ENCODE data around the gene INIP. TPM values are rescaled to one million over a fixed set of nuclear protein-coding genes. Genes with fewer than 3 reads are reported as not detected.

Gene INIP
- total and polyA plus RNA-seq, 2 experiments from 2014 or later: 13.1 to 18.9 TPM

DNA sequence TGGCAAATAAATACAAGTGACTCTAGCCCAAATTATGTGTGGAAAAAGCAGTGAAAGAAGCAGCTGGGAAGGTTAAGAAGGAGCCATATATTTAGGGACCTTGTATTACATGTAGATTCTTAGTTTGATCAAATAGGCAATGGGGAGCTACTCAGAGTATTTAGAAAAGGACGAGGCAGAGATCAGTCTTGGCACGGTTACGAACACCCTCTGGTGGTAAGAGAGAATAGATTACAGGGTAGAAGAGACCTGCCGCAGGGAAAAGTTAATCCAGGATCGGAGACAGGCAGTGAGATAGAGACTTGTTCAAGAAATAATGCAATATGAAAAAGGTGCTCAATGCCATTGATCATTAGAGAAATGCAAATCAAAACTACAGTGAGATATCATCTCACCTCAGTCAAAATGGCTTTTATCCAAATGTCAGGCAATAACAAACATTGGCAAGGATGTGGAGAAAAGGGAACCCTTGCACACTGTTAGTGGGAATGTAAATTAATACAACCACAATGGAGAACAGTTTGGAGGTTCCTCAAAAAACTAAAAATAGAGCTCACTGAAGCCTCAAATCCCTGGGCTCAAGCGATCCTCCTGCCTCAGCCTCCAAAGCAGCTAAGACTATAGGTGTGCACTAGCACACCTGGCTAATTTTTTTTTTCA is 12.0 kb downstream of the INIP start:
- Histone ChIP-seq H3K27me3 (no peaks in the 10 kb centered on the region), H3K27ac (no peak overlapping the region), H3K4me3 (no peak overlapping the region), H3K36me3 (no peaks in the 10 kb centered on the region), H3K9me3 (ENCODE audit: low read depth) (no peaks in the 10 kb centered on the region), H3K4me1 (ENCODE audit: low read depth) (peaks cover under 1% of the 10 kb centered on the region)
- TF ChIP-seq, protein P1, sequence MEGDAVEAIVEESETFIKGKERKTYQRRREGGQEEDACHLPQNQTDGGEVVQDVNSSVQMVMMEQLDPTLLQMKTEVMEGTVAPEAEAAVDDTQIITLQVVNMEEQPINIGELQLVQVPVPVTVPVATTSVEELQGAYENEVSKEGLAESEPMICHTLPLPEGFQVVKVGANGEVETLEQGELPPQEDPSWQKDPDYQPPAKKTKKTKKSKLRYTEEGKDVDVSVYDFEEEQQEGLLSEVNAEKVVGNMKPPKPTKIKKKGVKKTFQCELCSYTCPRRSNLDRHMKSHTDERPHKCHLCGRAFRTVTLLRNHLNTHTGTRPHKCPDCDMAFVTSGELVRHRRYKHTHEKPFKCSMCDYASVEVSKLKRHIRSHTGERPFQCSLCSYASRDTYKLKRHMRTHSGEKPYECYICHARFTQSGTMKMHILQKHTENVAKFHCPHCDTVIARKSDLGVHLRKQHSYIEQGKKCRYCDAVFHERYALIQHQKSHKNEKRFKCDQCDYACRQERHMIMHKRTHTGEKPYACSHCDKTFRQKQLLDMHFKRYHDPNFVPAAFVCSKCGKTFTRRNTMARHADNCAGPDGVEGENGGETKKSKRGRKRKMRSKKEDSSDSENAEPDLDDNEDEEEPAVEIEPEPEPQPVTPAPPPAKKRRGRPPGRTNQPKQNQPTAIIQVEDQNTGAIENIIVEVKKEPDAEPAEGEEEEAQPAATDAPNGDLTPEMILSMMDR (IDR thresholded peaks at IDR 0.05; ENCODE audit: low read depth, low read length): peak; percentile 31
- peak; percentile 54 to 65 for DNase-seq (ENCODE audit: low read depth in 1 of 2, low spot score in 1 of 2)

DNA sequence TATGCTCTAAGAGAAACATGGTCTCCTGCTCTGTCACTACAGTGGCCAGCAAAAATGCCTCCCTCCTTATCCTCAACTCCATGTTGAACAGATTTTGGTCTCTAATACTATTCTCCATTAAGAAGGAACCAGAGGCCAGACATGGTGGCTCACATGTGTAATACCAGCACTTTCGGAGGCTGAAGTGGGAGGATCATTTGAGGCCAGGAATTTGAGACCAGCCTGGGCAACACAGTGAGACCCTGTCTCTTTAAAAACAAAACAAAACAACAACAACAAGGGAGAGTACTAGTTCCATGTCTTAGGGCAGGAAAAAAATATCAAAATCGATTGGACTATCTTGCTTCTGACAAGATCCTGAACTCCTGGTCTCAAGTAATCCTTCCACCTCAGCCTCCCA is 14.6 kb downstream of the INIP start:
- Histone ChIP-seq H3K4me3 (no peak overlapping the region), H3K27me3 (no peaks in the 10 kb centered on the region), H3K36me3 (no peaks in the 10 kb centered on the region), H3K27ac (no peak overlapping the region), H3K4me1 (ENCODE audit: low read depth) (peaks cover 8% of the 10 kb centered on the region), H3K9me3 (ENCODE audit: low read depth) (no peaks in the 10 kb centered on the region)
- TF ChIP-seq, protein P1 (IDR thresholded peaks at IDR 0.05; ENCODE audit: low read depth, low read length): no peak
- DNase-seq (ENCODE audit: low read depth in 1 of 2, low spot score in 1 of 2): no peak

DNA sequence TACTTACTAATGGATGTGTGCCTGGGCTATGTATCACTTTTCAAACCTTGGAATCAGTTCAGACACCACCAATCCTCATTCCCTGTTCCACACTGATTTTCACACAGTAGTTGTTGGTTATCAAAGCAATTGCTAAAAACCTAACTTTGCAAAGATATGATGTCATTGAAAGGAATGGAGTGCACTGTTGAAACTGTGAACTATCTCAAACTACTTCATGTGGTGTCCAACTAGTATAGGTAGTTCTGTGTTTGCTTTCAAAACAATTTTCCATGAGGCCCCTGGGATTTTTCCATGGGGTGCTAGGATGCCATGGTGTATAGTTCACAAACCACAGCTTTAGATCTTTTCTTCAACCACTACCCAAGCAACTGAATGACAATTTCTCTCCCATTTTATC is 17.8 kb downstream of the INIP start:
- Histone ChIP-seq H3K27ac (no peak overlapping the region), H3K9me3 (ENCODE audit: low read depth) (no peaks in the 10 kb centered on the region), H3K36me3 (no peaks in the 10 kb centered on the region), H3K4me1 (ENCODE audit: low read depth) (peaks cover 8% of the 10 kb centered on the region), H3K4me3 (no peak overlapping the region), H3K27me3 (no peaks in the 10 kb centered on the region)
- TF ChIP-seq, protein P1 (IDR thresholded peaks at IDR 0.05; ENCODE audit: low read depth, low read length): no peak
- no peak for DNase-seq (ENCODE audit: low read depth in 1 of 2, low spot score in 1 of 2)

DNA sequence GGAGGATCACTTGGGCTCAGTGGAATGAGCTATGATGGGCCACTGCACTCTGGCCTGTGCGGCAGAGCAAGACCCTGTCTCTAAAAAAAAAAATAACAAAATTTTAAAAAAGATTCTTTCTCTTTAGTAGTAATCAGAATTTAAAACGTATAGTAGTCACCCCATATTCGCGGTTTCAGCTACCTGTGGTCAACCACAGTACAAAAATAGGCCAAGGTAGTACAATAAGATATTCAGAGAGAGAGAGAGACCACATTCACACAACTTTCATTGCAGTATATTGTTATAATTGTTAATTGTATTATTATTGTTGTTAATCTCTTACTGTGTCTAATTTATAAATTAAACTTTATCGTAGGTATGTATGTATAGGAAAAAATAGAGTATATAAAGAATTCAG is 18.7 kb downstream of the INIP start:
- Histone ChIP-seq H3K4me3 (no peak overlapping the region), H3K36me3 (no peaks in the 10 kb centered on the region), H3K27me3 (no peaks in the 10 kb centered on the region), H3K4me1 (ENCODE audit: low read depth) (peaks cover 8% of the 10 kb centered on the region), H3K9me3 (ENCODE audit: low read depth) (no peaks in the 10 kb centered on the region), H3K27ac (no peak overlapping the region)
- TF ChIP-seq, protein P1 (IDR thresholded peaks at IDR 0.05; ENCODE audit: low read depth, low read length): no peak
- no peak for DNase-seq (ENCODE audit: low read depth in 1 of 2, low spot score in 1 of 2)

DNA sequence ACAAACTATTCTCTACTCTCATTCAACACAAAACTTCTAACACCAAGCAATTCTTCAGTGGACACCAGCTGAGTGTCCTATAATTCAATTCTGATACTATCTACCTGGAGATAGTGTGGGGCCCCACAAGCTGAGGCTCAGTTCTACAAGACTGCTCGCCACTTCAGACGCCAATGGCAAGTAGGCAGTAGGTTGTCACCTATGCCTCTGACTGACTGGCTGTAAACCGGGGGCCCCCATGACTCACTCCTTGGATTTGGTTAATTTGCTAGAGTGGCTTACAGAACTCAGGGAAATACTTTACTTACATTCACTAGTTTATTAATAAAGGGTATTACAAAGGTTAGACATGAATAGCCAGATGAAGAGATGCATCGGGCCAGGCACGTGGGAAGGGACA is 21.5 kb downstream of the INIP start:
- TF ChIP-seq, protein P1 (IDR thresholded peaks at IDR 0.05; ENCODE audit: low read depth, low read length): no peak
- no peaks in the 10 kb centered on the region for H3K27me3 ChIP-seq
- H3K4me1 ChIP-seq (ENCODE audit: low read depth): peaks cover 8% of the 10 kb centered on the region
- DNase-seq (ENCODE audit: low read depth in 1 of 2, low spot score in 1 of 2): no peak
- no peak overlapping the region for H3K4me3 ChIP-seq
- H3K27ac ChIP-seq: no peak overlapping the region
- H3K36me3 ChIP-seq: peaks cover 5% of the 10 kb centered on the region
- H3K9me3 ChIP-seq (ENCODE audit: low read depth): no peaks in the 10 kb centered on the region
